Ascending aorta (tissue), 2 donors: ENCODE measurements around the gene COQ8A. TPM values are rescaled to one million over a fixed set of nuclear protein-coding genes. Genes with fewer than 3 reads are reported as not detected.

Source experiments
- DNase-seq, 2 donors: peaks; one replicate each; pipeline ENCODE4 v3.0.0-alpha.2; 2019; ENCODE audit warnings: low spot score in 2 of 2
- H3K27ac ChIP-seq, 2 donors: fragments of 200-600 bp; sonication (generic); one replicate each; pipeline ENCODE4 v1.5.1; 2016 to 2017; ENCODE audit warnings: mild to moderate bottlenecking in 1 of 2
- H3K27me3 ChIP-seq: fragments of 200-600 bp; sonication (generic); one replicate; pipeline ENCODE4 v1.5.1; 2017
- H3K36me3 ChIP-seq, 2 donors: fragments of 200-600 bp; sonication (generic); one replicate each; pipeline ENCODE4 v1.5.1; 2016
- H3K4me1 ChIP-seq, 2 donors: fragments of 200-600 bp; sonication (generic); one replicate each; pipeline ENCODE4 v1.5.1; 2016 to 2017; ENCODE audit warnings: mild to moderate bottlenecking in 1 of 2
- H3K4me3 ChIP-seq, 2 donors: fragments of 200-600 bp; sonication (generic); one replicate each; pipeline ENCODE4 v1.5.1; 2016 to 2017; ENCODE audit warnings: mild to moderate bottlenecking in 1 of 2
- H3K9me3 ChIP-seq, 2 donors: fragments of 200-600 bp; sonication (generic); one replicate each; pipeline ENCODE4 v1.5.1; 2016
- intact Hi-C: fragments of 100-400 bp; cut with DNase I; formaldehyde crosslinking; loops from one replicate; pipeline ENCODE4 v1.15.1; 2023
- total RNA-seq: library from RNA; depleted of rRNA; stranded (reverse); fragments of >200 nt; gene quantifications from one replicate; pipeline ENCODE4 v1.1.0, GENCODE V29; 2016
- TF ChIP-seq, protein P1 (sequence below), 3 experiments: fragments of 200-600 bp in 2 of 3; fragments of 450-650 bp in 1 of 3; sonication (generic) in 2 of 3; IDR thresholded peaks; one replicate each; pipeline ENCODE4 v1.5.1; 2016 to 2019; ENCODE audit warnings: antibody characterized with exemption in 3 of 3, mild to moderate bottlenecking in 1 of 3, moderate library complexity in 1 of 3

Gene COQ8A
- total RNA-seq, 1 donor from 2014 or later, result 42.4 TPM

DNA sequence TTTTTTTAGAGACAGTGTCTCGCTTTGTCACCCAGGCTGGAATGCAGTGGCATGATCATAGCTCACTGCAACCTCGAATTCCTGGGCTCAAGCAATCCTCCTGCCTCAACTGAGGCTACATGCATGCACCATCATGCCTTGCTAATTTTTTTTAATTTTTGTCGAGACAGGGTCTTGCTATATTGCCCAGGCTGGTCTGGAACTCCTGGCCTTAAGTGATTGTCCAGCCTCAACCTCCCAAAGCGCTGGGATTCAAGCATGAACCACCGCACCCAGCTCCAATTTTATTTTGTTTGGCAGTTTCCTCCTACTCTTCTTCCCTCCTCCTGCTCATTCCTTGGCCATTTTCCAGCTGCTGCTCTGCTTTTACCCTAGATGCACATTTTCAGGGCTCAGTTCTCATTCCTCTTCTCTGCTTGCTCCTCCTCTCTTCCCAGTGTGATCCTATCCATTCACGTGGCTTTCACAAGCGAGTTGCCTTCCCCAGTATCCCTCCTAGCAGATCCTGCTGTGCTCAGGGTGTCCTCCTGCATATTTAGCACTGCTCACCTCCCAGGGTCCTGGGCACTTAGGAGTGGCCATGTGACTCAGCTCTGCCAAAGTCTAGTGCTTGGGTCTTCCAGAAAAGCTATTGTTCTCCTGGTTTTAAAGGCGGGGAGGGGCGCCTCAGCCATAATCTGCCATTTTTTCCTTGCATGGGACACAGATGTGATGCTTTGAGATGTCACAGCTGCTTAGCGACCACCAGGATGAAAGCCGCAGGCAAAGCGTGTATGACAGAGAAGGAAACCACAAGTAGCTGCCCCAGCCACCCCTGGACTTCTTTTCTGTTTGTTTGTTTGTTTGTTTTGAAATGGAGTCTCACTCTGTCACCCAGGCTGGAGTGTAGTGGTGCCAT is 36.0 kb upstream of the COQ8A start:
- intact Hi-C loops, result loop anchor here (10.0 kb wide), 1 partner anchor 531 kb away; no protein-coding TSS in a partner anchor
- Histone ChIP-seq H3K27me3 (no peaks in the 10 kb centered on the region), H3K27ac (no peak overlapping the region), H3K9me3 (no peaks in the 10 kb centered on the region), H3K36me3 (peaks cover 7 to 22% of the 10 kb centered on the region in 2 donors), H3K4me3 (no peak overlapping the region), H3K4me1 (no peaks in the 10 kb centered on the region)
- no peak for DNase-seq
- TF ChIP-seq, protein P1, sequence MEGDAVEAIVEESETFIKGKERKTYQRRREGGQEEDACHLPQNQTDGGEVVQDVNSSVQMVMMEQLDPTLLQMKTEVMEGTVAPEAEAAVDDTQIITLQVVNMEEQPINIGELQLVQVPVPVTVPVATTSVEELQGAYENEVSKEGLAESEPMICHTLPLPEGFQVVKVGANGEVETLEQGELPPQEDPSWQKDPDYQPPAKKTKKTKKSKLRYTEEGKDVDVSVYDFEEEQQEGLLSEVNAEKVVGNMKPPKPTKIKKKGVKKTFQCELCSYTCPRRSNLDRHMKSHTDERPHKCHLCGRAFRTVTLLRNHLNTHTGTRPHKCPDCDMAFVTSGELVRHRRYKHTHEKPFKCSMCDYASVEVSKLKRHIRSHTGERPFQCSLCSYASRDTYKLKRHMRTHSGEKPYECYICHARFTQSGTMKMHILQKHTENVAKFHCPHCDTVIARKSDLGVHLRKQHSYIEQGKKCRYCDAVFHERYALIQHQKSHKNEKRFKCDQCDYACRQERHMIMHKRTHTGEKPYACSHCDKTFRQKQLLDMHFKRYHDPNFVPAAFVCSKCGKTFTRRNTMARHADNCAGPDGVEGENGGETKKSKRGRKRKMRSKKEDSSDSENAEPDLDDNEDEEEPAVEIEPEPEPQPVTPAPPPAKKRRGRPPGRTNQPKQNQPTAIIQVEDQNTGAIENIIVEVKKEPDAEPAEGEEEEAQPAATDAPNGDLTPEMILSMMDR (IDR thresholded peaks at IDR 0.05), result no peak

DNA sequence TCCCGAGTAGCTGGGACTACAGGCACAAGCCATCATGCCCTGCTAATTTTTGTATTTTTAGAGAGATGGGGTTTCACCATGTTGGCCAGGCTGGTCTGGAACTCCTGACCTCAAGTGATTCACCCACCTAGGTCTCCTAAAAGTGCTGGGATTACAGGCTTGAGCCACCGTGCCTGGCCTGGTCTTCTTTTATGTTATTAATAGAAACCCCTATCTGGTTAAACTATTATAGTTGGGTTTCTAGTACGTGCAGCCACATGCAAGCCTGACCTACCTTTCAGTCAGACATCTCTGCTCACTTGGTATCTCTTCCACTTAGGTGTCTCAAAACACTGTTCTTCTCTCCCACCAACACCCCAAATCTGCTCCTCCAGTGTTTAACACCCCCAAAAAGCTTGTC is 35.3 kb upstream of the COQ8A start:
- intact Hi-C loops, result loop anchor here (10.0 kb wide), 1 partner anchor 530 kb away; no protein-coding TSS in a partner anchor
- peaks cover 4 to 15% of the 10 kb centered on the region in 2 donors for H3K36me3 ChIP-seq
- H3K27me3 ChIP-seq, result no peaks in the 10 kb centered on the region
- no peaks in the 10 kb centered on the region for H3K9me3 ChIP-seq
- no peak overlapping the region for H3K27ac ChIP-seq
- no peaks in the 10 kb centered on the region for H3K4me1 ChIP-seq
- no peak overlapping the region for H3K4me3 ChIP-seq
- TF ChIP-seq, protein P1 (IDR thresholded peaks at IDR 0.05), result no peak
- no peak for DNase-seq

DNA sequence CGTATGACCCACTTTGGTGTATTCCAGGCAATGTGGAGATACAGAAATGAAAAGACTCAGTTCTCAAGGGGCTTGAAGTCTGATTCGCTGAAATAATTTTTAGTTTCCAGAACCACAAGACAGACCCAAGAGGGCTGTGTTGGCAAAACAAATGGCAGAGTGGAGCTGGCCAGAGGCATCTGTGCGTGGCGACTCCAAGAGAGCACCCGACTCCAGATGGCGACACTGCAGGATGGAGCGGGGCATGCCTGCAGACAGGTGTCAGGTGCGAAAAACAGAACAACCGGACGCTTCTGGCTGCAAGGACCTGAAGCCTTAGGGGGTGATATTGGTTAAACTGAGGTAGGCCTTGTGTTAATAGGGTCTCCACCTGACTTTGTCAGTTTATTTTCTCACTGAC is 31.7 kb upstream of the COQ8A start:
- Histone ChIP-seq H3K4me1 (no peaks in the 10 kb centered on the region), H3K27me3 (no peaks in the 10 kb centered on the region), H3K27ac (no peak overlapping the region), H3K9me3 (no peaks in the 10 kb centered on the region), H3K36me3 (no peaks in the 10 kb centered on the region), H3K4me3 (no peak overlapping the region)
- no peak for DNase-seq
- intact Hi-C loops, result loop anchor here (10.0 kb wide), 1 partner anchor 526 kb away; no protein-coding TSS in a partner anchor
- TF ChIP-seq, protein P1 (IDR thresholded peaks at IDR 0.05), result no peak

DNA sequence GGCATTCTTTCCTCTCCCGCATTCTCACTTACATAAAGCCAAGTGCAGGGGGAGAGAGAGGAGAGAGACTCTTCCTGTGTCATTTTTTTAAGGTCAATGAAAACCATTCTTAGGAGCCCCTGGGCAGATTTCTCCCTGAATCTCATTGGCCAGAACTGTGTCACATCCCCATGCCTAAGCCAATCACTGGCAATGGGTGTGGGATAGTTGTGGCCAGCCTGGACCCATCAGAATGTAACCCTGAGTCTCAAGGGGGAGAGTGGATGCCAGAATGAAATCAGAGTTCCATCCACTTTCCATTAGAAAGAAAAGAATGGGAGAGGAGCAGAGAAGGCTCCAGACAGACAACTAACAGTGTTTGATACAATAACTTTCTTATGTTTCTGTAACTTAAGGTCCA is 31.2 kb upstream of the COQ8A start:
- H3K9me3 ChIP-seq, result no peaks in the 10 kb centered on the region
- H3K27me3 ChIP-seq, result no peaks in the 10 kb centered on the region
- H3K4me1 ChIP-seq, result no peaks in the 10 kb centered on the region
- no peaks in the 10 kb centered on the region for H3K36me3 ChIP-seq
- no peak overlapping the region for H3K27ac ChIP-seq
- TF ChIP-seq, protein P1 (IDR thresholded peaks at IDR 0.05), result no peak
- H3K4me3 ChIP-seq, result no peak overlapping the region
- intact Hi-C loops, result loop anchor here (10.0 kb wide), 1 partner anchor 526 kb away; no protein-coding TSS in a partner anchor
- DNase-seq, result no peak

DNA sequence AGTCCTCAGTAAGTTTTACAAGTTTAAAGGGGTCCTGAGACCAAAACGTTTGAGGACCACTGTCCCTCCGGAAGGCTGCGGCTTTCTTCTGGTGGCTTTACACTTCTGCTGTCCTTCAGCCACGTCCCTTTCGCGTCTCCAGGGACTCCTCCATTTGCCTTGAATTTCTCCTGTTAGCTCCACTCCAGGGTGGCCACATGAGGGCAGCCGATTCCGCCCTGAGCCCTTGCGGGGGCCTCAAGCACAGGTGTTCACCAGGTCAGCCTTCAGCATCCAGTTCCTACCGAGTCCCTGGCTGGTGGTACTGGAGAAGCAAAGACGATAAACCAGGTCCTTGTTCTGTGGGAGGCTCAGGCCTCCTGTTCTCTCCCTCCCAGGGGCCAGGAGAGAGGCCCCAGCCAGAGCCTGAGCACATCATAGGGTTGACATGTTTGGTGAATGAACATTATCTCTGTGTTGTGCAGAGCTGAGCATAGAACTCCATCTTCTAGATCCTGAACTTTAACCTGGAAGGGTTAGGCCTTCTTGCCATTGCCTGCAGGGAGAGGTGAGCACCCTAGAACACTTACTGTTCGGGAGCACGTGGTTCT is 27.4 kb upstream of the COQ8A start:
- Histone ChIP-seq H3K4me3 (no peak overlapping the region), H3K27ac (no peak overlapping the region), H3K4me1 (no peaks in the 10 kb centered on the region), H3K9me3 (no peaks in the 10 kb centered on the region), H3K36me3 (no peaks in the 10 kb centered on the region), H3K27me3 (no peaks in the 10 kb centered on the region)
- intact Hi-C loops, result no loop called here
- TF ChIP-seq, protein P1 (IDR thresholded peaks at IDR 0.05), result peak; percentile 28 to 65 (median 31)
- no peak for DNase-seq
